ENCODE data around the gene KSR1.

KSR1 gene

GRCh38 chr17:27520491-27521185, 64.4 kb downstream of the KSR1 start:
- DNase-seq, result no peak

DNA sequence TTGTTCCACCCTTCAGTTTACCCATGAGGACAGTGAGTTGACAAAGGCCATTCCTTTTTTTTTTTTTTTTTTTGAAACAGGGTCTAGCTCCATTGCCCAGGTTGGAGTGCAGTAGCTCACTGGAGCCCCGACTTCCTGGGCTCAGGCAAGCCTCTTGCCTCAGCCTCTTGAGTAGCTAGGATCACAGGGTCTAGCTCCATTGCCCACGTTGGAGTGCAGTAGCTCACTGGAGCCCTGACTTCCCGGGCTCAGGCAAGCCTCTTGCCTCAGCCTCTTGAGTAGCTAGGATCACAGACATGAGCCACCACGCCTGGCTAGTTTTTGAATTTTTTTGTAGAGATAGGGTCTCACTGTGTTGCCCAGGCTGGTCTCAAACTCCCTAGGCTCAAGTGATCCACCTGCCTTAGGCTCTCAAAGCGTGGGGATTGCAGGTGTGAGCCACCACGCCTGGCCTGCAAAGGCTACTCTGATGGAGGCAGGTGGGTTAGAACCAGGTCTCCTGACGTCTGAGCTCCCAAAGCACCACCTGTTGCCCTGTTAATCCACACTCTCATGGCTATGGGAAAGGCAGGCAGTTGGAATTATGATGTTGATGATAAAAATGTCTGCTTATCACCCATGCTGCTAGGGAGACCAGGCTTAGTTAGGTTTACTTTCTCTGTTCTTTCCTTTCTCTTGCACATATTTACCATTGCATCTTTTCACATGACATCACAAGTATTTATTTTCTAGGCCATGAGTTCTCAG, 65.2 kb downstream of the KSR1 start:
- no peak for DNase-seq

DNA sequence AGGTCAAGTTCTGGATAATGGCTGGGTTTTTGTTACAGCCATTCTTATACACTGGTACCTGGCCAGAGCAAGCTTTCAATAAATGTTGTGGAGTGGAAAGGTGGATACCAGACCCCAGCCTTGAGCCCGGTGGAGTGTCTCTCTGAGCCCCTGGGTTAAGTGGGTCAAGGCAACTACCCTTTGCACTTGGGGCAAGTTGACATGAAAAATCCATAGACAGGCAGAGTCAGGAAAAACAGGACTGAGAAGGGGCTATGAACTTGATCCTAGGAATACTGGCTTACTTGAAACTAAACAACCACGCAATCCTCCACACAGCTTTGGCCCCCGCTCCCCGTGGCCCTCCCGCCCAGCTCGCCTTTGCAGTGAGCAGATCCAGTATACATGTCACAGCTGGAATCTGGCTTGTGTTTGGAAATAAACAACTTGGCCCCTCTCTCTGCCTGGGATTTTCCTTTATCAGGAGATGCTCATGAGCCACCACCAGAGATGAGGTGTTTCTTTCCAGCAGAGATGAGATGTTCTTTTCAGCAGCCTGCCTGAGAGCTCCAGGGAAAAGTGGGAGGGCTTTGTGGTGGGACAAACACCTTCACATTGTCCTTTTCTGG, 65.9 kb downstream of the KSR1 start:
- no peak for DNase-seq

- DNase-seq, result no peak
Observed at GRCh38 chr17:27523712-27524111, 67.5 kb downstream of the KSR1 start.

DNA sequence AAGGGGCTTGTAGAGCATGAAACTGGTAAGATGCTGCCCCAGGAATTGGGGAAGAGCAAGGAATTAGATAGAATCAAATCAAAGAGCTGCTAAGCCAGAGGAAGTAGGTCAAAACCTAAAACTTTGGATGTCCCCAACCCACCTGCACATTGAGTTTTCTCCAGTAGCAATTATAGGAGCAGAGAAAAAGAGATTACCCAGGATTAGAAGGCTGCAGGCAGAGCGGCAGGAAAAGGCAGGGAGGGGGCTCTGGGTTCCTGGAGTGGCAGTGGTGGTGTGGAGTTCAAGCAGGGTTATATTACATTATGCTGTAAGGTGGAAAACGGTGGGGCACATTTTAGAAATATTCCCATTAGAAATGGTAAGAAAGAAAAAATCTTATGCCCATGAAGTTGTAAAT, 68.3 kb downstream of the KSR1 start:
- DNase-seq, result no peak

DNA sequence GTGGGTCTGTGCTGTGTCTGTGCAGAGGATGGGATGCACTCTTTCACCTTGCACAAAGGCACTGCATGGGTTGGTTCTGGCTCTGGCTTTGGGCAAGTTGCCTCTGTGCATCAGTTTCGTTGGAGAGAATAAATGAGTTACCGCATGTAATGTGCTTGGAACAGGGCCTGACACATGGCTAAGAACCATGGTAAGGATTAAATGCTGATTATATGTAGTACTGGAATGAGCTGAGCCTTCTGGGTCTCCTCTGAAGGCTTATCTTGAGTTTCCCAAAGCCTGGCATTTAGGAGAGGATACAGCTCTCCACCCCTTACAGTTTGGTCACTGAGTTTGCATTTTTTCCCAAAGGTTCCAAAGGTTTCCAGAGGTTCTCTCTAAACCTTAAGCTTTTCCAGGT, 69.1 kb downstream of the KSR1 start:
- no peak for DNase-seq

DNA sequence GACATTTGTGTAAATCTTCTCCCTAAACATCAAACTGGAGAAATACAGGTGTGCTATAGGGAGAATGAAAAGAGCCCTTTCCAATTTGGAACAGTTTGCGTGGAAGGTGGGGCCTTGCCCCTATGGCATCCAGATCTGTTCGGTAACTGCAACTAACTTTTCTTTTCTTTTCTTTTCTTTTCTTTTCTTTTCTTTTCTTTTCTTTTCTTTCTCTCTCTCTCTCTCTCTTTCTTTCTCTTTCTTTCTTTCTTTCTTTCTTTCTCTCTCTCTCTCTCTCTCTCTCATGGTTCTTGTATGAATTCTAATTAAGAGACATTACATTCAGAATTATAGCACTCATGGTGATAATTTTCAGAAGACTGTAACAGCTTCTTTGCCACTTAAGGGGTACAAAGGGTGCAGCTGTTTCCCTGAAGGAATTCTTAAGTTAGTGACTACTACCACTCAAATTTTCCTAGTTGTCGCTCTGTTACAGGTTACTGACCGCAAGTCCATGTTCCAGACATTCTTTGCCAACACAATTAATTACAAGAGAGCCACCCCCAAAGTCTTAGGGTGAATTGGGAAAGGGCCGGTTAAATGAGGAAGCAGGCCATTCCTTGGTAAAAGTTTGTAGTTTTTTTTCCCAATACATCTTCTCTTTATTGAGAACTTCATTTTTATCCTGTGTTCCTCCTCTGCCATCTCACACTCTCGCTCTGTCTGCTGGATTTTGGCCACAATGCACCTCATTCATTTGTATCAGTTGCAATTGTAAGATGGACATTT, 69.8 kb downstream of the KSR1 start:
- no peak for DNase-seq

- no peak for DNase-seq
Observed at GRCh38 chr17:27526604-27527002, 70.4 kb downstream of the KSR1 start.

- peak; percentile 87 for DNase-seq
Observed at GRCh38 chr17:27529230-27529796, 73.1 kb downstream of the KSR1 start.

GRCh38 chr17:27530764-27531391, 74.6 kb downstream of the KSR1 start:
- peak; percentile 56 for DNase-seq

- peak; percentile 42 for DNase-seq
Observed at GRCh38 chr17:27531469-27531961, 75.3 kb downstream of the KSR1 start.

DNA sequence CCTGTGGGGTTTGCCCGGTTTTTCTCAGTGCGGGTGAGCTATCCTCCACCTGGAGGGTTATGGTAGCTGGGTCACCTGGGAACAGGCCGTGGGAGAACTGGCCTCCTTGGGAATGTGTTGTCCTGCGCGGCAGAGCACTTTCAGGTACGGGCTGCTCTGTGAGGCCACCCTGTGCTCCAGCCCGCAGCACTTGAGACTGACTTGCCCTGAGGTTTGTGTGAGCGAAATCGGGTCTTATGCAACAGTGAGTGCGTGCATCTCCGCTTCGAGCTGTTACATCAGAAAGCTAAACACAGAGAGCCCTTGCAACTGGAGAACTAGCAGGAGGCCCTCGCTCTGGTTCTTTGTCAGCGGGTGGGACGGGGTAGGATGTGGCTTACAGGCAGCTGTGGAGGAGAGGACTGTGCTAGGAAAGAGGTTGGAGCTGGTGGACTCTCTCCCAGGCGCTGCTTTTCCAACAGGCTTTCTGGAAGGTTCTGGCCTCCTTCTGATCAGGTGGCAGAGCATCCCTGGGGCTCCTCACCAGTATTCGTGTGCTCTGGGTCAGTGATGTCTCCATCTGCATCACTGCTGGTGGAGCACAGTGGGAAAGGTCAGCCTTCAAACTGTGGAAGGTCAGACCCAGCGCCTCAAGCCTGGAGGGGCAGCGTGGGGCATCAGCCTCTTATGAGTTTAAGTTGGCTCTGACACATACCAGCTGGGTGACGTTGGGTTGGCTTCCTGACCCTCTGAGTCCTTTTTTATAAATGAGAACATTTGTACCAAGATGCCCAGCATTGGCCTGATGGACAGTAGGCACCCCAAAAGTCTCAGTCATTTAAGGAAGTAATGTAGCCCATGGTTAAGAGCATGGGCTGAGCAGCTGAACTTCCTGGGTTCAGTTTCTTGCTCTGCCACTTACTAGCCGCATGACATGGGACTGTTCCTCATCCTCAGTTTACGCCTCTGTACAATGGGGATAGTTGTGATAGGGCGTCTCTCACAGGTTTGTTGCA, 76.3 kb downstream of the KSR1 start:
- DNase-seq, result no peak

- DNase-seq, result no peak
Observed at GRCh38 chr17:27533874-27534815, 77.9 kb downstream of the KSR1 start.

DNA sequence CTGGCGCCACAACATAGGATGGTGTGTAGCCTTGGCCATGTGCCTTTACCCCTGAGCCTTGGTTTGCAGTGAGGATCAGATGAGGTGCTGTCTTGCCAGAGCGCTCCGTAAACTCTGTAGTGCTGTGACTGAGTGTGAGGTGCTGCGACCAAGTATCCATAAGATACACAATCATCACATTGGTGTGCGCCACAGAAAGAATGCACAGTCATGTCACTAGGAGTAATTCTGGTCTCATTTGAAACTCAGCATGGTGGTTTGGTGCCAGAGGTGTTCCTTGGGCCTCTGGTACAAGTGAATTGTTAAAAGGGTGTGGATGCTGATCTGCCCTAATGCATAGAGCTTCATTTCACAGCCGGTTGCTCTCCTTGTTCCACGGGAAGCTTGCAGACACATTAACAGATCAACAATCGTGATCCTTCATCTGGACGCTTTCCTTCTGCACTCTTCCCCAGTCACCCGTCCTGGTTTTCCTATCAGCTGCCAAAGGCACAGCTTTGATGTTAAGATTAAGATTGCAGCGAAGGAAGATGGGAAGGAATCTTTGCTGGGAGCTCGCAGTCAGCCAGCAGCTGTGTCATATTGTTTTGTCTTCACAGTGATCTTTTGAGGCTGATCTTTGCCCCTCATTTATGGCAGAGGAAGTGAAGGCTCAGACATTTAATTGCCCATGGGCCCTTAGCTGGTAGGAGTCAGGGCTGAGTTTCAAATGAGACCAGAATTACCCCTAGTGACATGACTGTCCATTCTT, 79.1 kb downstream of the KSR1 start:
- no peak for DNase-seq

DNA sequence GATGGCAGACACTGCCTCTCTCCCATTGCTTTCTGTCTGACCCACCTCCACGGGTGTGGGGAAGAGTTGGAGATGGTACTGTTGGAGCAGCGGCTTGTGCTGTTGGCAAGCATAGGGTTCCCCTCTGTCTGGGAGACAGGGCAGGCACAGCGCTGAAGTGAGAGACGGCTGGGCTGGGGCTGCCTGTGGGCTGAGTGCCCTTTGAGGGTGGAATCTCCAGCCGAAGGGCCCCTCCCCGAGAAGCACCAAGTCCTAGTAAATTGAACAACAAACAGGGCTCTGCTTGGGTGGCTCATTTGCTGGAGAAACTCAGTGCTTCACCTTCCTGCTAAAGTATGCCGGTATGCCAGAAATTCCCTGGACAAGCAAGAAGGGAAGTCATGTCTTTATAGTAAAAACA, 79.7 kb downstream of the KSR1 start:
- no peak for DNase-seq

- no peak for DNase-seq
Observed at GRCh38 chr17:27536781-27537180, 80.5 kb downstream of the KSR1 start.

DNA sequence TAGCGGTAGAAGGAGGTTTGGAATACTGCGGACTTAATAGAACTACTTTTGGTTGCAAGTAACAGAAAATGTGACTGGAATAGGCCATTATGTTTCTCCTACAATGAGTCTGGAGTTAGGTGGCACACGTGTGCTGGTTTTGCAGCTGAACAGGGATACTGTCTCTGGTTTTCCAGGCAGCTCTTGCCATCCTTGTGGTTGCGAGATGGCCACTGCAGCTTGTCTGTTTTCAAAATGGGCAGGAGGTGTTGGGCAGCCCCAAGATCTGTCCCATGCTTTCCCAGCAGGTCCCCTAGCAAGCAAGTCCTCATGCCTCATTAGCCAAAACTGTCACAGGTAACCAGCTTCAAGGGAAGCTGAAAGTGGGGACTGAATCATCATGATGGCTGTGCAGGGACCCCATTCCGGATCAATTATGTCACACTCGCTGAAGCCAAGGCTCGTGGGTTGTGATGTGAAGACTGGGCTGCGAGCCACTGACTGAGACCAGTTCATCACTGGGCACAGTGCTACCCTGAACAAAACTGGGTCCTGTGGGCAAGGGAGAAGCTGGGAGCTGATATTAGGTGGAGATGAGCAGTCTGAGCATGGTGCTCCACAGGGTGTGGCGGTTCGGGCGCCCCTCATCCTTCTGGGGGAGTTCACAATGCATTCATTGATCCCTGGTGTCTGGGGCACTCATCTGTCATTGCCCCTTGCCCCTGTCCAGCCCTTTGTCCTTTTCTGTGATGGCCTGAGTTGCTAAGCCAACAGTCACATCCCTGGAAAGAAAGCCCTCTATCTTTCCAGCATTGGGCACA, 82.1 kb downstream of the KSR1 start:
- DNase-seq, result no peak

GRCh38 chr17:27539152-27539551, 82.9 kb downstream of the KSR1 start:
- no peak for DNase-seq
